HG03108 (cell line): ENCODE results near the gene ACSM3.

ENCODE experiments used
- ATAC-seq: cut with Tn5 transposase; IDR thresholded peaks from one replicate; pipeline ENCODE4 v1.9.1; 2021; ENCODE audit warnings: moderate library complexity; ENCODE audit not compliant: unreplicated experiment

The ACSM3 gene

GRCh38 chr16:20805684-20806167, 41.9 kb downstream of the ACSM3 start:
- ATAC-seq: peak; percentile 27

DNA sequence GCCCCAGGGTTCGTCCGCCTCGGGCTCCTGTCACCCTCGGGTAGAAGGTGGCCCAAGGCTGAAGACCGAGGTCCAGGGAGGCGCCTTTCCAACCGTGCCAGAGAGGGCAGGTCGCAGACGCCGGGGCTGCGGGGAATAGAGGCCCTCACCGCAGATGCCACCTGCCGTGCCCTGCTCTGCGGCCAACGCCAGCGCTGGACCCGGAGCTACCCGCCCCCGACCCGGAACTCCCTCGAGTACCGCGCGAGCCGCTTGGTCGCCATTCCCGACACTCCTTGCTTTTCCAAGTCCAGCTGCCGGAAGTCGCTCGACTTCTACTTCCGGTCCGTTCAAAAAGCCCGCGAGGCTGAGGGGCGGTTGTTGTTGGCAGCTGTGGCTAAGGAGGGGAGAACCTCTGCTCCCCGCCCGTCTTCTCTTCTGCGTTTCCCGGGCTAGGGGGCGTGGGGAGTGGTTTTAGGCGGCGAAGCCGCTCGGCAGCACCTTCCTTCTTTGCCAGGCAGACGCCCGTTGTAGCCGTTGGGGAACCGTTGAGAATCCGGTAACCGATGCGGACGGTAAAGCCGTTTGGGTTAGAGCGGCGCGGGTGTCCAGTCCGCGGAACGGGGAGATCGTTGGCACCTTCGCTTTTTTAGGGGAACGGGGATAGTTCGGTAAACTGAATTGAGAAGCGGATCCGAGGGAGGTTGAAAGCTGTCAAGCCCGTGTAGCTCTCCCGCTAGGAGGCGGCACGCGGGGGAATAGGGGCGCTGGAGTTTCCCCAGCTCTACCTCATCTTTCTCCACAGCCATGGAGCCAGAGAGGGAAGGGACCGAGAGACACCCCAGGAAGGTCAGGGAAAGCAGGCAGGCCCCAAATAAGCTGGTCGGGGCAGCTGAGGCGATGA, 42.6 kb downstream of the ACSM3 start, which contains the start of the genes ERI2 and REXO5:
Gene ERI2 (minus strand): TSS at position 305 of the 883 bp plus-strand sequence. CDS start 42 bp downstream, at position 263.
Gene REXO5 (plus strand): TSS at position 360 of the 883 bp plus-strand sequence. CDS start 427 bp downstream, at position 787.
- ATAC-seq: peak; percentile 67

GRCh38 chr16:20807862-20808261, 44.0 kb downstream of the ACSM3 start:
- ATAC-seq: no peak

DNA sequence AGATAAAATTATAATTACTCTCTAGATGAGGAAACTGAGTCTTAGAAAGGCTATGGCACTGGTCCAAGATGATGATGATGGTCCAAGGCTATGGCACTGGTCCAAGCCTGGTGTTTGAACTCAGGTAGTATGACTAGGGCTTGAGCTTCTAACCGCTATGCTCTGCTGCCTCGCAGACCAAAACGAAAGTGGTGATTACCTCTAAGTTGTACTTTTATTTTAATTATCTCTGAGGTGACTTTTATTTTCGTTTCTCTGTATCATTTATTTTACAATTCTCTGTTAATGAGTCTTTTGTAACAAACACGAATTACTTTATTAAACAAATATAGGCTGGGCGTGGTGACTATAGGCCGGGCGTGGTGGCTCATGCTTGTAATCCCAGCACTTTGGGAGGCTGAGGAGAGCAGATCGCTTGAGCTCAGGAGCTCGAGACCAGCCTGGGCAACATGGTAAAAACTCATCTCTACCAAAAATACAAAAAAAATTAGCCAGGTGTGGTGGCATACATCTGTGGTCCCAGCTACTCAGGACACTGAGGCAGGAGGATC, 48.1 kb downstream of the ACSM3 start:
- ATAC-seq: no peak

DNA sequence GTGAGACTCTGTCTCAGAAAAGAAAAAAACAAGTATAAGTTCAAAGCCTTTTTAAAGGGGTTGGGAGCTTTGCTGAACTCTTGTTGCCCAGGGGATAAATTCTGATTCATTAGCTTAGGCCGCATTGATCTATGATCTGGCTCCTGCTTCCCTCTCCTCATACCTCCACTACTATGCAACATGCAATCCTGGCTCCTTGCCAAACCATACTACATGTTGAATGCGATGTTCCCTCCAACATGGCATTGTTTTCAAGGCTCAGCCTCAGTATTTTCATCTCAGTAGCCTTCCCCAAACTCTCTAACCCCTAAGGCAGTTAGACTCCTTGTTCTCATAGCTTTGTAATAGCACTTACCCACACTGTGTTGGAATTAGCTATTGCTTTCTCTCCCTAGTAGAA, 48.7 kb downstream of the ACSM3 start:
- no peak for ATAC-seq

GRCh38 chr16:20814784-20815183, 51.0 kb downstream of the ACSM3 start:
- no peak for ATAC-seq

GRCh38 chr16:20818929-20819585, 55.2 kb downstream of the ACSM3 start:
- no peak for ATAC-seq

DNA sequence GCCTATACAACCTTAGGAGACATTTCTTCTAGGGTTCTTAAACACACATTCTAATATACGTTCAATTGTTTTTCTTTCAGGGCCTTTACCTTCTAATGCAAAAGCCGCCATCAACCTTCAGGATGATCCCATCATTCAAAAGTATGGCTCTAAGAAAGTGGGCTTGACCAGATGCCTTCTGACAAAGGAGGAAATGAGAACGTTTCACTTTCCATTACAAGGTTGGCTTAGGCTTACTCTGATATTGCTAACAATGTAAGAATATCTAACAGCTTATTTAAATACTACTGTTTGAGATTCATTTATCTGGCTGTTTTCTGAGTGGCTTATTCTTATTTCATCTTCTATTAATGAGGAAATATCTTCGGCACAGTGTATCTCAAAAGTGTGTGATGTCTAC, 57.9 kb downstream of the ACSM3 start:
- ATAC-seq: no peak

GRCh38 chr16:20822521-20823325, 58.9 kb downstream of the ACSM3 start:
- no peak for ATAC-seq

GRCh38 chr16:20826039-20826566, 62.3 kb downstream of the ACSM3 start:
- ATAC-seq: no peak

DNA sequence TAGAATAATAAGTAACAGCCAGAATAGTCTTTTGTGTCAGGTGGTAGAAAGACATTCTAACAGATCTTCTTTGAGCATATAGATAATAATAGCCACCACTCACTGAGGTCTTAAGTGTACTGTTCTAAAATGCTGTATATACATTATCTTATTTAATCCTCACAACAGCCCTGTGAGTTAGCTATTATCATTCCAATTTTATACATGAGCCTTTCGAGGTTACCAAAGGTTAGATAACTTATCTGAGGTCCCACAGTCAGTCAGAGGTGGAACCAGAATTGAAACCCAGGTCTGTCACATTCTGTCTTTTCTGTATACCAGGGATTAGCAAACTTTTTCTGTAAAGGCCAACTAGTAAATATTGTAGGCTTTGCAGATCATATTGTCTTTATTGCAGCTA, 65.7 kb downstream of the ACSM3 start:
- no peak for ATAC-seq

- ATAC-seq: no peak
These were observed 66.6 kb downstream of the ACSM3 start for GRCh38 chr16:20830372-20830771.

DNA sequence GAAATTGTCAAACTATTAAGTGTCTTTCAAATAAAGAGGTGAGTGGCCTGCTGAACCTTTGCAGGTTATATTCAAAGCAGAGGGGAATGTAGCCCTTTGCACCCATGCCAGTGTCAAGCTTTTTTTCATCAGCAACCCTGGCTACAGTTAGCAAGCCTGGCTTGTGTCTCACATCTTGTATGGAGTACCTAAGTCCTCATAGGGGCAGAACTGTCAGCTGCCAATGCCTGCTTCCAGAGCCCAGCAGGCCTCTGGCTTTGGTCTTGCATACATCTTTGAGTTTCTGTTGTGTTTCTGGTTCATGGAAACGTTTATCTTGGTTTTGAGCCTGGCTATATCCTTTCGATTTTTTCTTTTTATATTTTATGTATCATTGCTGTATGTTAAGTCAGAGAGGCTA, 69.3 kb downstream of the ACSM3 start:
- ATAC-seq: no peak

GRCh38 chr16:20838240-20838639, 74.4 kb downstream of the ACSM3 start:
- no peak for ATAC-seq

- no peak for ATAC-seq
These were observed 75.7 kb downstream of the ACSM3 start for GRCh38 chr16:20839504-20839903.

DNA sequence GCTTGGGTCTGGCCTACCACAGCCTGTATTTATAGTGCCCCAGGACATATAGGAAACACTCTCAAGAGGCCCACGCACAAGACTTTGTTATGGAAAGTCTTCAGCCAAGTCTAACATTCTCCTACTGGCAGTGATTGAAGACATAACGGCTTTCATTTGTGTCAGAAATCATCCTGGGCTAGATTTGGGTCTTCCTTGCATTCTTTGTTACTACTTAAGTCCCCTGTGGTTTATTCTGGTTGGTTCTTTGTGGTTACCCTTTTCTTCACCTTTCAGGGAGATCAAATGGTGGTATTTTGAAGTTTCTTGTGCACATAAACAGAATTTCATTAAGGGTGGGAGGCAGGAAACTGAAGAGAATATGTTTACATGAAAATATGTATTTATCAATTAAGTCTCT, 80.2 kb downstream of the ACSM3 start:
- no peak for ATAC-seq

DNA sequence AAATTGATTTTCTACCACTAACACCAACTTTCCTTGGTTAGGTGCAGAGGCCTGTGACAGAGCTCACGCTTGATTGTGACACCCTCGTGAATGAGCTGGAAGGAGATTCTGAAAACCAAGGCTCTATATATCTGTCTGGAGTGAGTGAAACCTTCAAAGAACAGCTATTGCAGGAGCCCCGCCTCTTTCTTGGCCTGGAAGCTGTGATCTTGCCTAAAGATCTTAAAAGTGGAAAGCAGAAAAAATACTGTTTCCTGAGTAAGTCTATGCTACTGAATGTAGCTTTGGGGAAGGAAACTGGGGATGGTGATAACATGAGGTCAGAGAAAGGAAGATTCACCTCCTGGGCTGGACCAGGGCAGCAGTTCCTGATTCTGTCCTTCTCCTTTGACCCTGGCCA, 80.8 kb downstream of the ACSM3 start:
- no peak for ATAC-seq

DNA sequence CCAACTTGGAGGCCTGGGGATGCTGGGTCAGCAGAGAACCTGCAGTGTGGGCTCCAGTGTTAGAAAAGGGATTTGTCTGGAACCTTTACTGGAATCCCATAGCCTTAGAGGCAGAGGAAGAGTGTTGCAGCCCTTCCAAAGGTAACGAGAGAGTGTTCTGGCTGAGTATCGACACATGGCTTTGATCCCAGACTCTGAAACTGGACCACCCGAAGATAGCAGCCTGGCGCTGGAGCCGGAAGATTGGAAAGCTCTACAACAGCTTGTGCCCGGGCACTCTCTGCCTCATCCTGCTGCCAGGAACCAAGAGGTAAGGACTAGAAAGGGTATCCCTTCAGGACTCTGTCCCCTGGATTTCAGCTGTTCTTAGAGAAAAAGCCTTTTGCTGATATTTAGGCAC, 82.2 kb downstream of the ACSM3 start:
- no peak for ATAC-seq

- no peak for ATAC-seq
These were observed 82.7 kb downstream of the ACSM3 start for GRCh38 chr16:20846551-20846950.
